Measurements from ENCODE around the gene PLEKHH2.
"Not testable (repeated sequence)": the region's sequence is repeated elsewhere in the genome, so short reads cannot be mapped to it uniquely, and the experiment has no call there.

The PLEKHH2 gene

DNA sequence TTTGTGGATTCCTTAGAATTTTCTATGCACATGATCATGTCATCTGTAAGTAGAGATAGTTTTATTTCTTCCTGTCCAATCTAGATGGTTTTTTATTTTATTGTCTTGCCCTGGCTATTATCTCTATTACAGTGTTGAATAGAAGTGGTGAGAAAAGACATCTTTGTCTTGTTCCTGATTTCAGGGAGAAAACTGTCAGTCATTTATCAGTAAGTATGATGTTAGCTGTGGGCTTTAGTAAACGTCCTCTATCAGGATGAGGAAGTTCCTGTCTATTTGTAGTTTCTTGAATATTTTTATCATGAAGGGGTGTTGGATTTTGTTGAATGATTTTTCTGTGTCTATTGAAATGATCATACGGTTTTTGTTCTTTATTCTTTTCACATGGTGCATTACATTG lies 5.3 kb downstream of the PLEKHH2 start:
- DNase-seq = no peak

DNA sequence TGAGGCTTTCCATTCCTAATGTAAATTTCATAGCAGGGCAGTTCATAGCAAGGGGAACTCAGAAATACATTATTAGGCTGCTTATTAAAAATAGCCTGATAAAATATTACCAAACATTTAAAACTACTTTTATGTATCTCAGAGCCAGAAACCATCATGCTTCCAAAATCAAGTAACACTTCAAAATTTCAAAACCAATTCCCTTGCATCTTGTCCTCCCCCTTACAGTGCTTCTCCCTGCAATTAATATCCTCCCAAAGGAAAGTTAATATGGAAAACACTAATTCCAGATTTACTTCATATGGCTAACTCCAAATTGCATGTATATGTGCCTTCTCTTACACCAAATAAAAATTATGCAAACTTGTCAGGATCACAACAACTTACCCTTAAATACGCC lies 6.6 kb downstream of the PLEKHH2 start:
- no peak for DNase-seq

- no peak for DNase-seq
Measured at GRCh38 chr2:43648994-43649701, 12.1 kb downstream of the PLEKHH2 start.

GRCh38 chr2:43653506-43653905 lies 16.4 kb downstream of the PLEKHH2 start:
- no peak for DNase-seq

GRCh38 chr2:43657241-43657640 lies 20.2 kb downstream of the PLEKHH2 start:
- DNase-seq = no peak

GRCh38 chr2:43675646-43676321 lies 38.7 kb downstream of the PLEKHH2 start:
- no peak for DNase-seq

DNA sequence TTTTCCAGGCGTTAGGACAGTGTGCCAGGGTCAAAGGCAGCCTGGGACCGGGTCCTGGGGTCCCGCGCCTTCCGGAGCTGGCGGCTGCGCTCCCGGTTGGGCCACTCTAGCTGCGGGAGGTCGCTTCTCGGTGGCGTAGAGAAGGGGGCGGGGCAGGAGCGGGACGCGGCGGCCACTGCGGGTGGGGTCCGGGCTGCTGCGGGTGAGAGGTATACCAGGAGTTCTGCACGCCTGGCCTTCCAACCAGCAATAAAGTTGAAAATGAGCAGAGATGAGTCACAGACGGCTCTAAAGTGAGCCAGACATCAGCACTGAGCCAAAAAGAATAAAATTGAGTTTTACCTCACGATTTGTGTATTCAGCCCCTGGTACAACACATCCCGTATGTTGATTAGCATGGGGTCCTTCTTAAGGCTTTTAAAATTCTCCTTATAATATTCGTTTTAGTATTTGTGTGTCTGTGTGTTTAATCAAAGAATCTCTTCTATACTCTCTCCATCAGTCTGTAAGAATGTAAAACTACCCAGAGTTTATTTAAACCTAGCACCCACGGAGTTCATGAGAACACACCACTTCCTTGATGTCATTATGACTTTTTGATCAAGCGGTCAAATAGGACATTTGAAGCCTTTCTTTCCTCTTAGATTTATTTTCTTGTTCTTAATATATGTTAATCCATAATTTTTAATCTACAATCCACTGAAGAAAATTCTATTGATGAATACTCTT lies 39.4 kb downstream of the PLEKHH2 start, which contains the start of gene C1GALT1C1L:
C1GALT1C1L (minus strand) TSS at position 108 of the 729 bp plus-strand sequence; CDS start at position 1, 107 bp downstream.
- DNase-seq = no peak

DNA sequence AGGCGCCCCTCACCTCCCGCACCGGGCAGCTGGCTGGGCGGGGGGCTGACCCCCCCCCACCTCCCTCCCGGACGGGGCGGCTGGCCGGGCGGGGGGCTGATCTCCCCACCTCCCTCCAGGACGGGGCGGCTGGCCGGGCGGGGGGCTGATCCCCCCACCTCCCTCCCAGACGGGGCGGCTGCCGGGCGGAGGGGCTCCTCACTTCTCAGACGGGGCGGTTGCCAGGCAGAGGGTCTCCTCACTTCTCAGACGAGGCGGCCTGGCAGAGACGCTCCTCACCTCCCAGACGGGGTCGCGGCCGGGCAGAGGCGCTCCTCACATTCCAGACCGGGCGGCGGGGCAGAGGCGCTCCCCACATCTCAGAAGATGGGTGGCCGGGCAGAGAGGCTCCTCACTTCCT lies 40.7 kb downstream of the PLEKHH2 start:
- DNase-seq = not testable (repeated sequence)

DNA sequence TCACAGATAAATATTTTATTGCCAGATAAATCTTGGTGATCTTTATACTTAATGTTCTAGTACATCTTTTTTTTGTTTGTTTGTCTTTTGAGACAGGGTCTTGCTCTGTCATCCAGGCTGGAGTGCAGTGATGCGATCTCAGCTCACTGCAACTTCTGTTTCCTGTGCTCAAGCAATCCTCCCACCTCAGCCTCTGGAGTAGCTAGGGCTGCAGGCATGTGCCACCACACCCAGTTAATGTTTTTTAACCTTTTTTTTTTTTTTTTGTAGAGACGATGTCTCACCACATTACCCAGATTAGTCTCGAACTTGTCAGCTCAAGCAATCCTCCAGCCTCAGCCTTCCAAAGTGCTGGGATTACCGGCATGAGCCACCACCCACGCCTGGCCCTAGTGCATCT lies 48.3 kb downstream of the PLEKHH2 start:
- DNase-seq = no peak

- no peak for DNase-seq
Measured at GRCh38 chr2:43689999-43690398, 52.9 kb downstream of the PLEKHH2 start.

DNA sequence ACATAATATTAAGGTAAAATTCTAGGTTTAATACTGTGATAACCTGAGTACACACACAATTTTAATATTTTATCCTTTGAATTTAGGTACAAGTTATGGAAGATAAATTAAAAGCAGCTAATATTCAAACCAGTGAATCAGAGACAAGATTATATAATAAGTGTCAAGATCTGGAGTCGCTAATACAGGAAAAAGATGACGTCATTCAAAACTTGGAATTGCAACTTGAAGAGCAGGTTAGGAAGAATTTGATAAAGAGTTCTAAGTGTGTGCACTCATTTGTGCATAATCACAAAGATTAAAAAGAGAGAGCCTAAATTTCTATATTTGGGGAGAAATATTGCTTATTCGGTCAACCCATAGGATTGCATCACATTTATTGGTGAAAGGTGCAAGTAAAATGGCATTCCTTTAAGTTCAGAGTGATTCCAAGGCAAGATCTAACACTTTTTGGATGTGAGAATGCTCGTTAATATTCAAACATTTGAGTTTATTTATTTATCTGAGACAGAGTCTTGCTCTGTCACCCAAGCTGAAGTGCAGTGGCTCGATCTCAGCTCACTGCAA lies 55.5 kb downstream of the PLEKHH2 start:
- no peak for DNase-seq

DNA sequence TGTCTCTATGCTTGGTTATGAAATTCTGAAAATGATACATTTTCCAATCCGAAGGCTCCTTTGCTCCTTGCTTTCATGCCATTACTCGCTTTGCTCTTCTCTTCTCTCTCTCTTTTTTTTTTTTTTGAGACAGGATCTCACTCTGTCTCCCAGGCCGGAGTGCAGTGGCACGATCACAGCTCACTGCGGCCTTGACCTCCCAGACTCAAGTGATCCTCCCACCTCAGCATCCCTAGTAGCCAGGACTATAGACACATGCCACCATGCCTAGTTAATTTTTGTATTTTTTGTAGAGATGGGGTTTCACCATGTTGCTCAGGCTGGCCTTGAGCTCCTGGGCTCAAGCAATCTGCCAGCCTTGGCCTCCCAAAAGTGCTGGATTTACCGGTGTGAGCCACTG lies 61.1 kb downstream of the PLEKHH2 start:
- not testable (repeated sequence) for DNase-seq

- DNase-seq = no peak
Measured at GRCh38 chr2:43699761-43700160, 62.7 kb downstream of the PLEKHH2 start.

GRCh38 chr2:43701111-43701510 lies 64.1 kb downstream of the PLEKHH2 start:
- no peak for DNase-seq

DNA sequence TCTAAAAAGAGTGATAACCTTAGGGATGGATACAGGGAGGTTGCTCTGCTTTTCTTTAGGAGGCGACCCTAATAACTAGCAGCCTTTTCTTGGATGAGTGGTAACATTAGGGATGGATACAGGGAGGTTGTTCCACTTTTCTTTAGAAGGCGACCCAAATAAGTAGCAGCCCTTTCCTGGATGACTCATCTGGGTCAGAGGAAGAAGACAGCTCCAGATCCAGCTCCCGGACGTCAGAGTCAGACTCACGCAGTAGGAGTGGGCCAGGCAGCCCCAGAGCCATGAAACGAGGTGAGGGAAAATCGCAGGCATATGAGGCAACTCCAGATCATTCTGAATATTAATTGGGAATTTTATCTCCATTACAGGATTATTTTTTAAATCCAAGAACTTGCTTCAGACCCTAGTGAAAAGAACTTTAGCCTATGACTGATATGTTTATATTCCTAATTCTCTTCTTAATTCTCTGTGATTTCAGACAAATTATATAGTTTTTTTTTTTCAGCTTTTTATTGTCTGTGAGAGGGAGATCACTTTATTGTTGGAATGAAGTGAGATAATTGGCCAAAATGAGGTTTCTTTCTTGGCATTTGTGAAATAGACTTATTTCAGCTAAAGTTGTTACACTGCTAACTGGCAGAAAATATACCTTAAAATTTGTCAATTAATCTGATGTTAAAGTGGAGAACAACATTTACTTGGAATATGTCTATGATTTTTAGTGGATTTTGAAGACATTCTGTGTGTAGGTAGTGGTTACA lies 70.4 kb downstream of the PLEKHH2 start:
- DNase-seq = no peak

DNA sequence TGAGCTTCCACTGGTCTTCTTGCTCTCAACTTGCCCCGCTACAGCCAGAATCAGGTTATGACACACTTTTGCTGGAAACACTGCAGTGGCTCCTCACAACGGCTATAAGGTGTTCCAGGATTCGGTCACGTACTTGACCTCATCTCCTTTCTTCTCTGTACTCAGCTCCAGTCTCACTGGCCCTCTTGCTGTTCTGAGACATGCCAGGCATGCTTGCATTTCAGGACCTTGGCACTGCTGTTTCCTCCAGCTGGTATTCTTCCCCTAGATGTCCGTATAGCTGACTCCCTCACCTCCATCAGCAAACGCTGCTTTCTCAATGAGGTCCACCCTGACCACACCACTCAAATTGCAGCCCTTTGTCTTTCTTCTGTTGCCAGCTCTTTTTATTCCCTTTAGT lies 71.1 kb downstream of the PLEKHH2 start:
- DNase-seq = no peak

GRCh38 chr2:43708891-43709290 lies 71.8 kb downstream of the PLEKHH2 start:
- DNase-seq = no peak

DNA sequence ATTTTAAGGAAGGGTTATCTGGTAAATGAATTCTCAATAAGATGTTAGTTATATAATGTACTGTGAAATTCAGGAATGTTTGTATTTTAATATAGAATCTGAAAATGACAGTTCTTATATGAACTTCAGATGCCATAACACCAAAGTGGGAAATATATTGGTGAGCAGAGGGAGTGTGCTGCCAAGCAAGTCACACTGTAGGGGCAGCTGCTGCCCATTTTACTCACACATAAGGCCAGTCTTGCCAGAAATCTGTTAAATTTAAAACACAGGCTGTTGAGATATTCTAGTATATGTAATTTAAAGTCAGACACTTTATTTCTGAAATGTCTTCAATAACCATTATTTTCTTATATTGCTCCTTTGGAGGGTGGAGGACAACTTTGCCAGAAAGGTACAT lies 73.8 kb downstream of the PLEKHH2 start:
- DNase-seq = no peak

DNA sequence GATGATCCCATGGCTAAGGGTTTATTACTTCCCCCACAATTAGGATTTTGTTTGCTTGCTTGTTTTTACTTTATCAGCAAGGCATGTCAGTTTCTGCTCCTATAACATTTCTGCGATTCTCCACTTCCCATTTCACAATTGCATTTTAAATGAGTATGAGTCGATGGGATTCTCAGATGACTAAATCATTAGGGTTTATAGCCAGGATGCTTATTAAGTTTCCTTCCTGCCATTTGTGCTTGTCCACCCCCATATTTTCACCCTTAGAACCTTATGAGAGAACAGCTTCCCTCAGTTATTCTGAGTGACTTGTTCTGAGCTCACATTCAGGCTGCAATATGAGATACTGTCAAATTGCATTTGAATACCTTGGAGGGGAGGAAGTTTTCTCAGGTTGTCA lies 77.1 kb downstream of the PLEKHH2 start:
- DNase-seq = no peak

DNA sequence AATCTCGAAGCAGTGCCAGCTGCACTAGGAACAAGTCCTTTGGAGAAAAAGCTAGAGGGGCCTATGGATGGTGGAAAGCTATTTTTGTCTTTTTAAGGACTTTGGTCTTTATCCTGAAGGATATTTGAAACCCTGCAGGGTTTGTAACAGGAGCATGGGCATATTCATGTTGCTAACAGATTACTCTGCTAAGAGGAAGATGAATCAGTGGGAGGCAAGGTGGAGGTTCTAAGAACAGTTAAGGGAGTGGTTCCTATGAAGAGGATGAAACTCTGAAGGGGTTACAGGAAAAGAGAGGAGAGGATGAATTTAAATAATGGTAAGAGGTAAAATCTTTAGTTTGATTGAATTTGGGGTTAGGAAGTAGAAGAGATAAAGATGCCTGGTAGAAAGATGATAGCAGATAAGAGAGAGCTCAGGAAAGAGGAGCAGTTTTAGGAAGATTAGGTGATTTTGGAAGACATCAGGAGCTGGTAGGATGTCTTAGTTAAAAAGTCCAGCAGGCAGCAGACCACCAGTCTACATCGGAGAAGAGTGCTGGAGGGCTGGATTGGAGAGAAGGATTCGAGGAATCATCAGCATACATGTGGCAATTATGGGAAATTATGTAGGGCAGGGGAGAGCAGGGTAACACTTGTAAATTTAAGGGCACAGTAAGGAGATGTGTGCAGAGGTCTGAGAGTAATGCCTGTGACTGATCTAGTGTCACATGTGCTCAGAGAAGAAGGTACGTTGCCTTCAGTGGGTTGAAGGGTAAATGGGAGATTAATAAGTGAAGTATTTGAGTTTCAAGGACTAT lies 78.4 kb downstream of the PLEKHH2 start:
- DNase-seq = no peak

DNA sequence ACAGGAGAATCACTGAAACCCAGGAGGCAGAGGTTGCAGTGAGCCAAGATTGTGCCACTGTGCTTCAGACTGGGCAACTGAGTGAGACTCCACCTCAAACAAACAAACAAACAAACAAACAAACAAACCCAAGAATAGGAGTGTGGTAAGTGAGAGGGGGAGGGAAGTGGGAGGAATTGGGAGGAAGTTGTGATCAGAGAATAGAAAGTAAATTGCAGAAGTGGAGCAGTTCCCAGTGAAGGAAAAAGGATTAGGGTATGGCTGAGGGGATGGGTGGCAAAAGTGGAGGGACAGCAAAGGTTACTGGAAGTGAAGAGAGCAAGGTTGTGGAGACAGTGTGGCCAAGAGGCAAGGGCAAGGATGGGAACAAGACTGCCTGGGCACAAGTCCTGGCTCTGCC lies 80.3 kb downstream of the PLEKHH2 start:
- no peak for DNase-seq

Measured in activated T-cell treated with anti-CD3 and anti-CD28 coated beads for 4 hours (primary cell).